GM12891 (cell line): Measurements from ENCODE around the gene ST13.

ENCODE experiments used
- PAX5 ChIP-seq: IDR thresholded peaks from 2 replicates; pipeline ENCODE4 v1.6.1; 2011; ENCODE audit warnings: low read length, moderate library complexity, mild to moderate bottlenecking; ENCODE audit not compliant: insufficient read depth, severe bottlenecking
- POLR2A ChIP-seq: IDR thresholded peaks from 2 replicates; pipeline ENCODE4 v1.6.1; 2011; ENCODE audit warnings: low read depth, low read length, control low read depth
- POLR2AphosphoS5 ChIP-seq: IDR thresholded peaks from 2 replicates; pipeline ENCODE4 v1.6.1; 2011; ENCODE audit warnings: low read depth, low read length, control low read depth
- SPI1 ChIP-seq: IDR thresholded peaks from 2 replicates; pipeline ENCODE4 v1.6.1; 2011; ENCODE audit warnings: low read depth, low read length, control low read depth
- TAF1 ChIP-seq: IDR thresholded peaks from 2 replicates; pipeline ENCODE4 v1.6.1; 2011; ENCODE audit warnings: low read depth, low read length, control low read depth

DNA sequence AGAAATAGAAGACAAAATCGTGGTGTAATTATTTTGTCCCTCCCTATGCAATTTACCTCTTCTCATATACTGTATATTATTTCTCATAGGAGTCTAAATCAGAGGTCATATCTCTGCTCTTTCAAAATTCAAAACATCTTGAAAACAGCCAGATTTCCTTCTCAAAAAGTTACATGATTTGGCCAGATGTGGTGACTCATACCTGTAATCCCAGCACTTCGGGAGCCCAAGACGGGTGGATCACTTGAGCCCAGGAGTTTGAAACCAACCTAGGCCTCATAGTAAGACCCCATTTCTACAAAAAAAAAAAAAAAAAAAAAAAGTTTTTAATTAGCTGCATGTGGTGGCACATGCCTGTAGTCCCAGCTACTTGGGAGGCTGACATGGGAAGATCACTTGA, 34.4 kb upstream of the ST13 start:
- TF ChIP-seq POLR2A (no peak), TAF1 (no peak), POLR2AphosphoS5 (no peak), SPI1 (no peak), PAX5 (no peak)
